ENCODE results near the gene CPN2.

- TF ChIP-seq, protein P1, sequence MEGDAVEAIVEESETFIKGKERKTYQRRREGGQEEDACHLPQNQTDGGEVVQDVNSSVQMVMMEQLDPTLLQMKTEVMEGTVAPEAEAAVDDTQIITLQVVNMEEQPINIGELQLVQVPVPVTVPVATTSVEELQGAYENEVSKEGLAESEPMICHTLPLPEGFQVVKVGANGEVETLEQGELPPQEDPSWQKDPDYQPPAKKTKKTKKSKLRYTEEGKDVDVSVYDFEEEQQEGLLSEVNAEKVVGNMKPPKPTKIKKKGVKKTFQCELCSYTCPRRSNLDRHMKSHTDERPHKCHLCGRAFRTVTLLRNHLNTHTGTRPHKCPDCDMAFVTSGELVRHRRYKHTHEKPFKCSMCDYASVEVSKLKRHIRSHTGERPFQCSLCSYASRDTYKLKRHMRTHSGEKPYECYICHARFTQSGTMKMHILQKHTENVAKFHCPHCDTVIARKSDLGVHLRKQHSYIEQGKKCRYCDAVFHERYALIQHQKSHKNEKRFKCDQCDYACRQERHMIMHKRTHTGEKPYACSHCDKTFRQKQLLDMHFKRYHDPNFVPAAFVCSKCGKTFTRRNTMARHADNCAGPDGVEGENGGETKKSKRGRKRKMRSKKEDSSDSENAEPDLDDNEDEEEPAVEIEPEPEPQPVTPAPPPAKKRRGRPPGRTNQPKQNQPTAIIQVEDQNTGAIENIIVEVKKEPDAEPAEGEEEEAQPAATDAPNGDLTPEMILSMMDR (IDR thresholded peaks at IDR 0.05): no peak
- TF ChIP-seq EP300 (IDR thresholded peaks at IDR 0.05) (peak; percentile 9), POLR2A (IDR thresholded peaks at IDR 0.05; ENCODE audit: low read depth) (no peak), POLR2AphosphoS5 (IDR thresholded peaks at IDR 0.05) (peak; percentile 67 to 74)
Measured at GRCh38 chr3:194312743-194313281, 38.3 kb downstream of the CPN2 start.

Measured in esophagus muscularis mucosa (tissue), 4 donors.